ENCODE results near the gene LCN6. TPM values are rescaled to one million over a fixed set of nuclear protein-coding genes. Genes with fewer than 3 reads are reported as not detected.

LCN6 gene
- total and polyA plus RNA-seq, 9 of the 15 experiments (the other 6 are each of a cell fraction or from before 2014, with no cell fraction given), result 0.10 to 0.45 (median 0.37) TPM; not detected in 5

GRCh38 chr9:136784997-136785361, 36.7 kb upstream of the LCN6 start (continued):
- TF ChIP-seq, protein P1, sequence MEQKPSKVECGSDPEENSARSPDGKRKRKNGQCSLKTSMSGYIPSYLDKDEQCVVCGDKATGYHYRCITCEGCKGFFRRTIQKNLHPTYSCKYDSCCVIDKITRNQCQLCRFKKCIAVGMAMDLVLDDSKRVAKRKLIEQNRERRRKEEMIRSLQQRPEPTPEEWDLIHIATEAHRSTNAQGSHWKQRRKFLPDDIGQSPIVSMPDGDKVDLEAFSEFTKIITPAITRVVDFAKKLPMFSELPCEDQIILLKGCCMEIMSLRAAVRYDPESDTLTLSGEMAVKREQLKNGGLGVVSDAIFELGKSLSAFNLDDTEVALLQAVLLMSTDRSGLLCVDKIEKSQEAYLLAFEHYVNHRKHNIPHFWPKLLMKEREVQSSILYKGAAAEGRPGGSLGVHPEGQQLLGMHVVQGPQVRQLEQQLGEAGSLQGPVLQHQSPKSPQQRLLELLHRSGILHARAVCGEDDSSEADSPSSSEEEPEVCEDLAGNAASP (IDR thresholded peaks at IDR 0.05), result no peak
- no peak for TF ChIP-seq HLTF (IDR thresholded peaks at IDR 0.05)
- TF ChIP-seq ZNF311 (CRISPR knock-in tag; IDR thresholded peaks at IDR 0.05), result no peak
- TF ChIP-seq POLR2B (IDR thresholded peaks at IDR 0.05; ENCODE audit: low read depth, partially characterized antibody), result no peak
- no peak for TF ChIP-seq BMI1 (IDR thresholded peaks at IDR 0.05; ENCODE audit: low read length)
- no peak for TF ChIP-seq ZNF280A (IDR thresholded peaks at IDR 0.05; ENCODE audit: low read depth, partially characterized antibody)
- no peak for TF ChIP-seq REST (IDR thresholded peaks at IDR 0.05; ENCODE audit: borderline replicate concordance)
- TF ChIP-seq REST (CRISPR knock-in tag; IDR thresholded peaks at IDR 0.05; ENCODE audit: low read depth), result no peak
- TF ChIP-seq CLOCK (CRISPR knock-in tag; IDR thresholded peaks at IDR 0.05; ENCODE audit: borderline replicate concordance), result no peak
- TF ChIP-seq BCOR (IDR thresholded peaks at IDR 0.05), result no peak
- TF ChIP-seq HEY1 (CRISPR knock-in tag; IDR thresholded peaks at IDR 0.05; ENCODE audit: borderline replicate concordance), result no peak
- no peak for TF ChIP-seq ZFP30 (CRISPR knock-in tag; IDR thresholded peaks at IDR 0.05; ENCODE audit: borderline replicate concordance)
- TF ChIP-seq CTCF (IDR thresholded peaks at IDR 0.05 in 2 of 3, conservative IDR thresholded peaks at IDR 0.05 in 1 of 3; ENCODE audit: insufficient read depth in 2 of 3, low read depth in 1 of 3, low read length in 3 of 3), result no peak

Data from K562 (cell line).